Stimulated activated CD4-positive, alpha-beta T cell treated with anti-CD3 and anti-CD28 coated beads, Interleukin-1b, Interleukin-23, amount 100 ng/mL, for 1 hour (primary cell): ENCODE results near the gene GTPBP10.

Source experiments
- DNase-seq, 2 donors: peaks; one replicate each; pipeline ENCODE4 v3.0.0-alpha.2; 2020; ENCODE audit warnings: low read depth in 2 of 2

GTPBP10 gene

DNA sequence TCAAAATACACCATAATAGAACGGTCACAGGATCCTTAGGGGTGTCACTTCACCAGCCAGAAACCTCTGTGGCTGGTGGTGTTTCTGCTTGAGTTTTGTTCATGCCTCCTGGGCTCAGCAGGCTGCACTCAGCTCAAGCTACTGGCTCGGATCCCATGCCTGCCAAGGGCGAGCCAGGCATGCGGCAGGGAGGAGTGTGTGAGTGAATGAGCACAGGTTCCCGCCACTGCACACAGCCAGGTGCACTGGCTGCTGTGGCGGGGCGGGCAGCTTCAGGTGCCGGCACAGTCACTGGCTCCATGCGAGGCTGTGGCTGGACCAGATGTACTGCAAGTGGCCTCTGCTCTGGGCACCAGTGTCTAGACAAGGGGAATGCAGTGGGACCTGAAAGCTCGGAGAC is 86.2 kb downstream of the GTPBP10 start:
- no peak for DNase-seq

DNA sequence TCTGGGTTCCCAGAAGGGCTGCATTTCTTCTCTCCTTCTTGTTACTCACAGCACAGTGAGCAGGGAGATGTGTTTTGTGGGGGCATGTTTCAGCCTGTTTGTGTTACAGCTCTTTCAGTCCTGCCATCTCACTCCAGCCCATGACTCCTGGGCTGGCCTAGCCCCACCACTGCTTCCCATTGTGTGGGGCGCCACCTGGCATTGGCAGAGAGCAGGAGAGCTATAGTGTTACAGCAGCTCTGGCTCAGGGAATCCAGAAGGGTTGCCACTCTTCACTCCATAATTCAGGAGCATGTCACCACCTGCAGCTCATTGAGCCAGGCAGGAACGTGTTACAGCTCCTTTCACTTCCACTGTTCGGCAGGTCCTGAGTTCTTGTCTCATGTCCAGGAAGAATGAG is 86.7 kb downstream of the GTPBP10 start:
- no peak for DNase-seq
